ENCODE measurements around the gene RNF26. TPM values are rescaled to one million over a fixed set of nuclear protein-coding genes. Genes with fewer than 3 reads are reported as not detected.
A peak's percentile ranks its signal among the peaks of the same experiment; 100 is the strongest.

RNF26 gene
- total RNA-seq, 1 experiment from 2014 or later: 69.0 TPM

GRCh38 chr11:119380160-119380826 is 46.0 kb downstream of the RNF26 start:
- in situ Hi-C loops (cut with HindIII; ENCODE audit: low pct_unique_long_range_greater_than_20kb, low sequenced_read_pairs) (no loop called here), intact Hi-C loops (cut with micrococcal nuclease; ENCODE audit: unreplicated experiment) (loop anchor here (5.0 kb wide), 1 partner anchor 92 kb away; no protein-coding TSS in a partner anchor)
- POLR2A ChIA-PET: no interaction called here
- BruUV-seq (replicated peaks): no TSS peak
- ATAC-seq: no peak
- no peak overlapping the region for H3K4me3 ChIP-seq (ENCODE audit: low read depth in 2 of 2, low read length in 2 of 2)
- CTCF ChIA-PET: interaction anchor here (0.6 to 1.6 kb wide), 5 partner anchors 7 to 117 kb away, joined by 3 to 7 read pairs (median 4); no protein-coding TSS in a partner anchor
- peaks cover 11% of the 10 kb centered on the region for H3K4me1 ChIP-seq (ENCODE audit: control insufficient read depth, insufficient read depth, low read length)
- H3K36me3 ChIP-seq (ENCODE audit: control insufficient read depth, insufficient read depth, low read length): no peaks in the 10 kb centered on the region
- H3K27ac ChIP-seq (ENCODE audit: low read length): no peak overlapping the region
- no peaks in the 10 kb centered on the region for H3K27me3 ChIP-seq (ENCODE audit: control insufficient read depth, insufficient read depth, low read length)
- DNase-seq (ENCODE audit: low read depth, low spot score): no peak
- H3K9me3 ChIP-seq (ENCODE audit: control insufficient read depth, insufficient read depth, low read depth, low read length): no peaks in the 10 kb centered on the region
- TF ChIP-seq TCF7L2 (IDR thresholded peaks at IDR 0.05; ENCODE audit: low read depth, low read length): no peak
- TF ChIP-seq SIN3A (IDR thresholded peaks at IDR 0.05; ENCODE audit: borderline replicate concordance, insufficient read depth, low read depth, low read length): no peak
- TF ChIP-seq REST (IDR thresholded peaks at IDR 0.05; ENCODE audit: insufficient read depth in 1 of 2, low read depth in 2 of 2, low read length in 1 of 2): no peak
- TF ChIP-seq CTCF (IDR thresholded peaks at IDR 0.05): no peak
- TF ChIP-seq POLR2AphosphoS5 (IDR thresholded peaks at IDR 0.05; ENCODE audit: low read depth, low read length): no peak

GRCh38 chr11:119380827-119381180 is 46.5 kb downstream of the RNF26 start:
- intact Hi-C loops (cut with micrococcal nuclease; ENCODE audit: unreplicated experiment): loop anchor here (5.0 kb wide), 1 partner anchor 91 kb away; no protein-coding TSS in a partner anchor
- TF ChIP-seq CTCF (IDR thresholded peaks at IDR 0.05) (no peak), TCF7L2 (IDR thresholded peaks at IDR 0.05; ENCODE audit: low read depth, low read length) (no peak), REST (IDR thresholded peaks at IDR 0.05; ENCODE audit: insufficient read depth in 1 of 2, low read depth in 2 of 2, low read length in 1 of 2) (no peak), SIN3A (IDR thresholded peaks at IDR 0.05; ENCODE audit: borderline replicate concordance, insufficient read depth, low read depth, low read length) (no peak), POLR2AphosphoS5 (IDR thresholded peaks at IDR 0.05; ENCODE audit: low read depth, low read length) (no peak)
- no peak overlapping the region for H3K27ac ChIP-seq (ENCODE audit: low read length)
- DNase-seq (ENCODE audit: low read depth, low spot score) (no peak), ATAC-seq (no peak)
- ChIA-PET POLR2A (interaction anchor here (1.0 kb wide), 1 partner anchor 274 kb away, joined by 3 read pairs; the partner anchor contains the start of gene C2CD2L), CTCF (interaction anchor here (0.7 to 1.6 kb wide), 4 partner anchors 8 to 94 kb away, joined by 3 to 7 read pairs (median 4); no protein-coding TSS in a partner anchor)
- in situ Hi-C loops (cut with HindIII; ENCODE audit: low pct_unique_long_range_greater_than_20kb, low sequenced_read_pairs): no loop called here
- no peaks in the 10 kb centered on the region for H3K36me3 ChIP-seq (ENCODE audit: control insufficient read depth, insufficient read depth, low read length)
- no peaks in the 10 kb centered on the region for H3K9me3 ChIP-seq (ENCODE audit: control insufficient read depth, insufficient read depth, low read depth, low read length)
- H3K4me1 ChIP-seq (ENCODE audit: control insufficient read depth, insufficient read depth, low read length): peaks cover 11% of the 10 kb centered on the region
- H3K27me3 ChIP-seq (ENCODE audit: control insufficient read depth, insufficient read depth, low read length): no peaks in the 10 kb centered on the region
- peak overlapping the region; percentile 56 to 86 for H3K4me3 ChIP-seq (ENCODE audit: low read depth in 2 of 2, low read length in 2 of 2)
- no TSS peak for BruUV-seq (replicated peaks)

Data from Panc1 (cell line).